K562 (cell line): ENCODE data around the gene RCOR1. TPM values are rescaled to one million over a fixed set of nuclear protein-coding genes. Genes with fewer than 3 reads are reported as not detected.

Source experiments
- ATF1 ChIP-seq, 2 experiments: fragments of 450-650 bp in 1 of 2; IDR thresholded peaks; 2 replicates each; pipeline ENCODE4 v1.6.1; 2016; ENCODE audit warnings: missing compliant biosample characterization in 1 of 2, missing genetic modification characterization in 1 of 2
- CTBP1 ChIP-seq: fragments of 450-650 bp; IDR thresholded peaks from 2 replicates; pipeline ENCODE4 v1.6.1; 2016; ENCODE audit warnings: borderline replicate concordance
- CXXC5 ChIP-seq: fragments of 250-450 bp; sonication (Bioruptor Pico); IDR thresholded peaks from 2 replicates; pipeline ENCODE4 v1.8.0; 2022; ENCODE audit warnings: inconsistent platforms, mild to moderate bottlenecking, moderate library complexity
- DACH1 ChIP-seq: fragments of 450-650 bp; IDR thresholded peaks from 2 replicates; pipeline ENCODE4 v1.6.1; 2018; ENCODE audit not compliant: partially characterized antibody
- GABPA ChIP-seq: fragments of 200-800 bp; sonication (Bioruptor generic); conservative IDR thresholded peaks from 2 replicates; pipeline ENCODE4 v1.6.1; 2016; ENCODE audit warnings: low read depth, missing genetic modification characterization, missing compliant biosample characterization
- GTF2E2 ChIP-seq: fragments of 200-800 bp; sonication (Bioruptor generic); IDR thresholded peaks from 2 replicates; pipeline ENCODE4 v1.6.1; 2016; ENCODE audit warnings: missing genetic modification characterization, missing compliant biosample characterization
- HDAC3 ChIP-seq: fragments of 450-650 bp; IDR thresholded peaks from 2 replicates; pipeline ENCODE4 v1.6.1; 2018; ENCODE audit warnings: borderline replicate concordance, mild to moderate bottlenecking, moderate library complexity; ENCODE audit not compliant: partially characterized antibody
- MAZ ChIP-seq, 2 experiments: fragments of 450-650 bp in 1 of 2; sonication (generic) in 1 of 2; formaldehyde crosslinking; IDR thresholded peaks in 1 of 2; conservative IDR thresholded peaks in 1 of 2; 2 replicates each; pipeline versions ENCODE4 v1.4.0 to v1.5.0; 2020; ENCODE audit warnings: mild to moderate bottlenecking in 1 of 2, missing genetic modification reagents in 1 of 2
- MNT ChIP-seq, 2 experiments: fragments of 450-650 bp; conservative IDR thresholded peaks; 2 replicates each; pipeline ENCODE4 v1.6.1; 2017; ENCODE audit warnings: mild to moderate bottlenecking in 2 of 2, moderate library complexity in 2 of 2
- TAF1 ChIP-seq: IDR thresholded peaks from 2 replicates; pipeline ENCODE4 v1.6.1; 2011; ENCODE audit warnings: mild to moderate bottlenecking, low read length, moderate library complexity; ENCODE audit not compliant: insufficient read depth, control insufficient read depth, severe bottlenecking; ENCODE audit errors: extremely low read depth
- TOE1 ChIP-seq, 2 experiments: fragments of 450-650 bp in 1 of 2; sonication (generic) in 1 of 2; formaldehyde crosslinking in 1 of 2; IDR thresholded peaks; 2 replicates each; pipeline versions ENCODE4 v1.7.1 to v1.8.0; 2016 to 2022; ENCODE audit warnings: borderline replicate concordance in 2 of 2, mild to moderate bottlenecking in 2 of 2, antibody characterized with exemption in 1 of 2, inconsistent platforms in 1 of 2, low read depth in 1 of 2, missing genetic modification reagents in 1 of 2, moderate library complexity in 1 of 2
- ZNF609 ChIP-seq: sonication (generic); formaldehyde crosslinking; IDR thresholded peaks from 2 replicates; pipeline ENCODE4 v1.8.1; 2023; ENCODE audit warnings: missing genetic modification reagents, mild to moderate bottlenecking, borderline replicate concordance
- ZNF639 ChIP-seq, 2 experiments: fragments of 200-800 bp in 1 of 2; sonication (Bioruptor generic) in 1 of 2; sonication (generic) in 1 of 2; formaldehyde crosslinking in 1 of 2; IDR thresholded peaks in 1 of 2; conservative IDR thresholded peaks in 1 of 2; 2 replicates each; pipeline versions ENCODE4 v1.5.0 to v1.6.1; 2016 to 2020; ENCODE audit warnings: missing compliant biosample characterization in 1 of 2, missing genetic modification characterization in 1 of 2, missing genetic modification reagents in 1 of 2
- polyA plus RNA-seq, 8 experiments: library from polyadenylated mRNA; depleted of rRNA in 4 of 8; stranded (reverse) in 5 of 8; unstranded in 3 of 8; fragments of >200 nt; fragmentation: Nextera tagmentation in 2 of 8; fragmentation: Illumina TruSeq in 1 of 8; extraction: Ambion mirVana in 2 of 8; extraction: Trizol in 1 of 8; gene quantifications; 2 replicates each; pipeline versions ENCODE4 v1.2.1 to v1.2.3, GENCODE V29; 2011 to 2014; ENCODE audit warnings: inconsistent platforms in 1 of 8, missing spikeins in 1 of 8
- total RNA-seq, 7 experiments: library from RNA; depleted of rRNA in 6 of 7; stranded (reverse); fragments of >200 nt in 6 of 7; fragmentation: Illumina TruSeq in 2 of 7; extraction: Trizol in 2 of 7; gene quantifications; 2 replicates each; pipeline versions ENCODE4 v1.2.1 to v1.2.3, GENCODE V29; 2011 to 2021; ENCODE audit warnings: low replicate concordance in 1 of 7
- TF ChIP-seq, protein P1 (sequence below): fragments of 200-800 bp; sonication (Bioruptor generic); IDR thresholded peaks from 2 replicates; pipeline ENCODE4 v1.6.1; 2017; ENCODE audit warnings: missing genetic modification characterization, missing compliant biosample characterization

Gene RCOR1
- total and polyA plus RNA-seq, 9 of the 15 experiments (the other 6 are each of a cell fraction or from before 2014, with no cell fraction given), result 8.5 to 47.9 (median 20.9) TPM

GRCh38 chr14:102591944-102592762 is at the start of gene RCOR1 (continued):
- no peak for TF ChIP-seq ZNF609 (CRISPR knock-in tag)
- peak; percentile 51 for TF ChIP-seq HDAC3
- TF ChIP-seq ZNF639 (CRISPR knock-in tag; conservative IDR thresholded peaks at IDR 0.05 in 1 of 2, IDR thresholded peaks at IDR 0.05 in 1 of 2), result peak in 1 of 2 experiments; percentile 97; a peak in 2 of 4 replicates
- TF ChIP-seq CXXC5 (CRISPR knock-in tag), result peak; percentile 79
- TF ChIP-seq MAZ (CRISPR knock-in tag; conservative IDR thresholded peaks at IDR 0.05 in 1 of 2, IDR thresholded peaks at IDR 0.05 in 1 of 2), result peak; percentile 84 to 85
- peak; percentile 79 for TF ChIP-seq GTF2E2 (tag)
- no peak for TF ChIP-seq ATF1 (CRISPR knock-in tag; IDR thresholded peaks at IDR 0.05)
- peak; percentile 85 for TF ChIP-seq ATF1 (tag; IDR thresholded peaks at IDR 0.05)
- TF ChIP-seq DACH1, result no peak
- TF ChIP-seq TAF1, result peak; percentile 93
- TF ChIP-seq MNT (conservative IDR thresholded peaks at IDR 0.05), result peak in 1 of 2 experiments; percentile 76; a peak in 3 of 4 replicates
- TF ChIP-seq, protein P1, sequence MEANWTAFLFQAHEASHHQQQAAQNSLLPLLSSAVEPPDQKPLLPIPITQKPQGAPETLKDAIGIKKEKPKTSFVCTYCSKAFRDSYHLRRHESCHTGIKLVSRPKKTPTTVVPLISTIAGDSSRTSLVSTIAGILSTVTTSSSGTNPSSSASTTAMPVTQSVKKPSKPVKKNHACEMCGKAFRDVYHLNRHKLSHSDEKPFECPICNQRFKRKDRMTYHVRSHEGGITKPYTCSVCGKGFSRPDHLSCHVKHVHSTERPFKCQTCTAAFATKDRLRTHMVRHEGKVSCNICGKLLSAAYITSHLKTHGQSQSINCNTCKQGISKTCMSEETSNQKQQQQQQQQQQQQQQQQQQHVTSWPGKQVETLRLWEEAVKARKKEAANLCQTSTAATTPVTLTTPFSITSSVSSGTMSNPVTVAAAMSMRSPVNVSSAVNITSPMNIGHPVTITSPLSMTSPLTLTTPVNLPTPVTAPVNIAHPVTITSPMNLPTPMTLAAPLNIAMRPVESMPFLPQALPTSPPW (CRISPR knock-in tag), result peak; percentile 98
- TF ChIP-seq CTBP1, result peak; percentile 42
- no peak for TF ChIP-seq TOE1 (IDR thresholded peaks at IDR 0.05; ENCODE audit: borderline replicate concordance)
- TF ChIP-seq TOE1 (CRISPR knock-in tag; IDR thresholded peaks at IDR 0.05; ENCODE audit: borderline replicate concordance, low read depth), result no peak
- TF ChIP-seq GABPA (tag), result peak; percentile 82
